OCI-LY1 (cell line): ENCODE results near the gene ASB6.

Experiments
- H2AFZ ChIP-seq: fragments of 200-600 bp; sonication (generic), shearing (Covaris generic); 2 replicates; pipeline ENCODE4 v1.6.0; 2014; ENCODE audit warnings: antibody characterized with exemption, mild to moderate bottlenecking, low read length
- H3F3A ChIP-seq: fragments of 200-600 bp; sonication (generic), shearing (Covaris generic); 2 replicates; pipeline ENCODE4 v1.6.0; 2014; ENCODE audit warnings: mild to moderate bottlenecking, antibody characterized with exemption, low read length, moderate library complexity; ENCODE audit not compliant: insufficient read depth
- H3K27ac ChIP-seq: fragments of 200-600 bp; sonication (generic); 2 replicates; pipeline ENCODE4 v1.5.1; 2014; ENCODE audit warnings: low read length, mixed run types, mild to moderate bottlenecking, low read depth; ENCODE audit not compliant: poor library complexity, severe bottlenecking
- H3K27me3 ChIP-seq: fragments of 200-600 bp; sonication (generic); 2 replicates; pipeline ENCODE4 v1.6.0; 2014; ENCODE audit warnings: antibody characterized with exemption, mild to moderate bottlenecking, low read length, moderate library complexity; ENCODE audit not compliant: insufficient read depth
- H3K36me3 ChIP-seq: fragments of 200-600 bp; sonication (generic); 2 replicates; pipeline ENCODE4 v1.6.1; 2014; ENCODE audit warnings: mild to moderate bottlenecking, antibody characterized with exemption, low read length, moderate library complexity, mixed read lengths; ENCODE audit not compliant: insufficient read depth
- H3K4me1 ChIP-seq: fragments of 200-600 bp; sonication (generic); 2 replicates; pipeline ENCODE4 v1.5.1; 2014; ENCODE audit warnings: mild to moderate bottlenecking, low read length, moderate library complexity; ENCODE audit not compliant: insufficient read depth, severe bottlenecking
- H3K4me2 ChIP-seq: fragments of 200-600 bp; sonication (generic), shearing (Covaris generic); 2 replicates; pipeline ENCODE4 v1.6.1; 2014; ENCODE audit warnings: low read length
- H3K4me3 ChIP-seq: fragments of 200-600 bp; sonication (generic); 2 replicates; pipeline ENCODE4 v1.5.1; 2014; ENCODE audit warnings: low read length, low read depth, mild to moderate bottlenecking, mixed read lengths; ENCODE audit not compliant: poor library complexity, severe bottlenecking
- H3K79me2 ChIP-seq: fragments of 200-600 bp; shearing (Covaris generic); 2 replicates; pipeline ENCODE4 v1.6.1; 2016; ENCODE audit warnings: mixed run types, low read length, mixed read lengths; ENCODE audit not compliant: insufficient read depth
- H3K9ac ChIP-seq: fragments of 200-600 bp; sonication (generic), shearing (Covaris generic); 2 replicates; pipeline ENCODE4 v1.6.1; 2014; ENCODE audit warnings: mild to moderate bottlenecking, low read length, mixed read lengths
- H3K9me2 ChIP-seq: fragments of 200-600 bp; sonication (generic), shearing (Covaris generic); 2 replicates; pipeline ENCODE4 v1.6.1; 2014; ENCODE audit warnings: low read depth, mild to moderate bottlenecking, low read length, mixed read lengths
- H3K9me3 ChIP-seq: fragments of 200-600 bp; shearing (Covaris generic); 2 replicates; pipeline ENCODE4 v1.6.1; 2014; ENCODE audit warnings: low read length, mixed read lengths
- H4K20me1 ChIP-seq: fragments of 200-600 bp; sonication (generic), shearing (Covaris generic); 2 replicates; pipeline ENCODE4 v1.6.0; 2016; ENCODE audit warnings: mild to moderate bottlenecking, low read length; ENCODE audit not compliant: insufficient read depth
- CTCF ChIP-seq: fragments of 200-600 bp; sonication (generic), shearing (Covaris generic); IDR thresholded peaks from 2 replicates; pipeline ENCODE4 v1.5.1; 2017; ENCODE audit warnings: mild to moderate bottlenecking, antibody characterized with exemption, low read length, moderate library complexity, mixed read lengths
- EZH2 ChIP-seq: fragments of 200-600 bp; sonication (generic), shearing (Covaris generic); IDR thresholded peaks from 2 replicates; pipeline ENCODE4 v1.8.0; 2017; ENCODE audit warnings: borderline replicate concordance, mixed run types, mild to moderate bottlenecking, antibody characterized with exemption, low read length, moderate library complexity, mixed read lengths

The ASB6 gene

GRCh38 chr9:129641750-129642585 lies at the start of gene ASB6:
Gene ASB6, minus strand, starts transcription at chr9:129642151. Its CDS starts 152 bp downstream, at chr9:129641999.
- Histone ChIP-seq H3K27ac (no peak within 1 kb of the TSS), H3K9me3 (no peaks in the 10 kb centered on the region), H3K9me2 (no peaks in the 10 kb centered on the region), H3K27me3 (no peaks in the 10 kb centered on the region), H3K36me3 (peaks cover 25% of the 10 kb centered on the region), H2AFZ (peak within 1 kb of the TSS; percentile 21; the same call in 1 of the 2 replicates), H3K79me2 (no peaks in the 10 kb centered on the region), H3K4me1 (peaks cover 18% of the 10 kb centered on the region), H4K20me1 (no peaks in the 10 kb centered on the region), H3K4me3 (peak within 1 kb of the TSS; percentile 98), H3K4me2 (peak within 1 kb of the TSS; percentile 78), H3K9ac (peak within 1 kb of the TSS; percentile 87), H3F3A (no peaks in the 10 kb centered on the region)
- TF ChIP-seq EZH2 = no peak
- peak; percentile 99 for TF ChIP-seq CTCF

GRCh38 chr9:129688285-129689043 lies 46.5 kb upstream of the ASB6 start:
- H3K9ac ChIP-seq = no peak overlapping the region

GRCh38 chr9:129687391-129687790 lies 45.4 kb upstream of the ASB6 start:
- no peaks in the 10 kb centered on the region for H3K9me3 ChIP-seq
- TF ChIP-seq CTCF (no peak), EZH2 (no peak)
- H3K27ac ChIP-seq = no peak overlapping the region
- no peaks in the 10 kb centered on the region for H3K36me3 ChIP-seq
- H3F3A ChIP-seq = no peaks in the 10 kb centered on the region
- H3K9ac ChIP-seq = no peak overlapping the region
- no peak overlapping the region for H3K4me2 ChIP-seq
- H2AFZ ChIP-seq = no peak overlapping the region
- H4K20me1 ChIP-seq = no peaks in the 10 kb centered on the region
- no peaks in the 10 kb centered on the region for H3K27me3 ChIP-seq
- no peaks in the 10 kb centered on the region for H3K4me1 ChIP-seq
- no peaks in the 10 kb centered on the region for H3K79me2 ChIP-seq
- H3K9me2 ChIP-seq = no peaks in the 10 kb centered on the region
- H3K4me3 ChIP-seq = no peak overlapping the region

More at GRCh38 chr9:129688285-129689043, 46.5 kb upstream of the ASB6 start:
- no peaks in the 10 kb centered on the region for H3K9me2 ChIP-seq
- no peaks in the 10 kb centered on the region for H3K4me1 ChIP-seq
- no peaks in the 10 kb centered on the region for H3K79me2 ChIP-seq
- no peaks in the 10 kb centered on the region for H3K27me3 ChIP-seq
- H2AFZ ChIP-seq = no peak overlapping the region
- no peaks in the 10 kb centered on the region for H3K9me3 ChIP-seq
- H3K27ac ChIP-seq = no peak overlapping the region
- no peaks in the 10 kb centered on the region for H3F3A ChIP-seq
- H3K36me3 ChIP-seq = no peaks in the 10 kb centered on the region
- H3K4me3 ChIP-seq = no peak overlapping the region
- no peak for TF ChIP-seq EZH2
- no peak for TF ChIP-seq CTCF
- no peak overlapping the region for H3K4me2 ChIP-seq
- no peaks in the 10 kb centered on the region for H4K20me1 ChIP-seq
